HG03469 (cell line): ENCODE measurements around the gene PCF11.
"Not testable (repeated sequence)": the region's sequence is repeated elsewhere in the genome, so short reads cannot be mapped to it uniquely, and the experiment has no call there.

Experiments used
- ATAC-seq: cut with Tn5 transposase; IDR thresholded peaks from one replicate; pipeline ENCODE4 v1.9.1; 2021; ENCODE audit warnings: mild to moderate bottlenecking, moderate library complexity, moderate number of reproducible peaks; ENCODE audit not compliant: unreplicated experiment

PCF11 gene

DNA sequence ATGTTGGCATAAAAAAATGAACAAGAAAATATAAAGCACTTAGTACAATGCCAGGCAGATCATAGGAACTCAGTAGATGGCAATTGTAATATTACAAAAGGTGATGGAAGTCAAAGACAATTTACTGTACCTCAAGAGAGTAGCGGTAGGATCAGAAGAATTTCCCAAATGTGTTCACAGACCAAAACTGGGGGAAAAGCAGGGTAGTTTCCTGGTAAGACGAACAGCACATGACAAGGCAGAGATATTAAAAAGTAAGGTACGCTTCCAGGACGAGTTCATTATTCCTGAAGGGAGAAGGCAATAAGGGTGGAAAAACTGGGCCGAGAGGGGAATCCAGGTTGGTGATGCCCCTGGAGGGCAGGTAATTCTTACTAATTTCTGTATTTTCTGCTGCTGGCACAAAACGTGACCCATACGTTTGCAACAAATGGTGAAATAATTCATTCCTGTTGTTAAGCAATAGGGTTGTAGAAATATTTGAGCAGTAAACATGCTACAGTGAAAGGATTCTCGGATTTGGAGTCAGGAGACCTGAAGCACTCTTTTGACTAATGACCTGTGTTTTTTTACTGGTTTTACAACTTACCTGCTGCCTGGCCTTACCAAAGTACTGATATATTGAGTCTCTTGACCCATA, 35.8 kb downstream of the PCF11 start:
- ATAC-seq, result no peak

DNA sequence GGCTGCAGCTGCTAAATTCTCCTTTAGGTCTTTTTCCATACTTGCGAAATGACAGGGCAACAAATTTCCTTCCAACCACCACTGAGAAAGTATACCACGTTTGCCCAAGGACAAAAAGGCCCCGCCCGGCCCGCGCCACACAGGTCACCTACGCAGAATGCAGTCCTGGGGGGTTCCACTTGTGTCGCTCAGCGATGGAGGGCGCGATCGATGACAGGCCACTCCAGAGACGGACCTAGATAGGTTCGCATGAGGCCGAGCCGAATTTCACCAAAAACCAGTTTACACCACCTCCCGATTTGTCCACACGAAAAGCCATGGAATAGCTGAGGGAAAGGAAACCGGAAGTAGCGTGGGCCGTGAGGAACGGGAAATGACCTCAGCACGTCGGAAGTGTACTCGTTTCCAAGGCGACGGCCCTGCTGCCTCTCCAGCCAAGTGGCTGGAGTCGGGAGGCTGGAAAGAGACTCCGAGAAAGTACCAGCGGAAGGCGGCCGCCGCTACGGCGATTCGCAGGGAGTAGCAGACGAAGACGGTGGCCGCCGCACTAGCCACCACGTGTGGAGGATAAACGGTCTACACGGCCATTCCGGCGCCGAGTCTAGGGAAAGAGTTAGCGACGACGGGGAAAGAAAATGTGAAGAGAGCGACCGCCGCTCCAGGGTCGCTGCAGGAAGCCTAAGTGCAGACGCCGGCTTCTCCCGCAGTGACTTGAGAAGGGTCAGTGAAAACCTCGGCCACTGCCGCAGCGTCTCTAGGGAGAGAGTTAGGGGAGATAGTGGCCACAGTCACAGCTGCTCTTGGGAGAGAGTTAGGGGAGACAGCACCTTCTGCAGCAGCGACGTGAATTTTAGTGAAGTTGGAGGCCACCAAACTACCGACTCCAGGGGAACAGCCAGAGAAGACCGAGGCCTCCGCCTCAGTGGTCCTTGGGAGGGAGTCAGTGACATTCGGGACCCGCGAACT, 36.7 kb downstream of the PCF11 start, which contains the start of gene ANKRD42:
ANKRD42 (plus strand) TSS at position 398 of the 966 bp plus-strand sequence. CDS start 959 bp downstream, outside the sequence.
- peak; percentile 82 for ATAC-seq

DNA sequence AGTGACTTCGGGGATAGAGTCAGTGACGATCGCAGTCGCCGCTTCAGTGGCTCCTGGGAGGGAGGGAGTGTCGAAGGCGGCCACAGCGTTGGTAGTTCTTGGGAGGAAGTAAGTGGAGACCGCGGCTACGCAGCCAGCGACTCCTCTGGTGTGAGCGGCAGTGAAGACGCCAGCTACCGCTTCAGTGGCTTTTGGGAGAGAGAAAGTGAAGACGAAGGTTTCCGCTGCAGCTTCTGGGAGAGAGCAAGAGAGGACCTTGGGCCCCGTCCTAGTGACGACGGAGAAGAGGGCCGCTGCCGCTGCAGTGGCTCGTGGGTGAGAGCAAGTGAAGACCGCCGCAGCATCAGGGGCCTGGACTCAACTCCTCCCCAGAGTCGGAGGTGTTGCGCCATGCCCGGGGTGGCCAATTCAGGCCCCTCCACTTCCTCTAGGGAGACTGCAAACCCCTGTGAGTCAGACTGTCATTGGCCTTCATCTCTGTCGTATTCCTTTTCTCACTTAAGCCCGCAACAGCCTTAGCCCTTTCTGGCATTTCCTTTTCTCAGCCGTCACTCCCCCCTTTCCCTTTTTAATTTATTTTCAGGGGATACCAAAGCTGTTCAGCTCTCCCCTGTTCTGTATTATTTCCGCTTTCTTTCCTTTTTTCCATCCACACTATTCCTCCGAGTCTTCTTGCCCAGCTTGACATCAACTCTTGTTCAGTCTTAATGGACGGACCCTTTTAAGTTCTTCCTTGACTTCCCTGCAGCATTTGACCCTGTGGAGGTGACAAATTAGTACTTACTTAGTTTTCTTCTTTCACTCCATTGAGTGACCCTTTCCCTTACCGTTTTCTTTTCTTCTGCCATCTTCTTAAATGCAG, 37.6 kb downstream of the PCF11 start:
- ATAC-seq, result peak; percentile 38

DNA sequence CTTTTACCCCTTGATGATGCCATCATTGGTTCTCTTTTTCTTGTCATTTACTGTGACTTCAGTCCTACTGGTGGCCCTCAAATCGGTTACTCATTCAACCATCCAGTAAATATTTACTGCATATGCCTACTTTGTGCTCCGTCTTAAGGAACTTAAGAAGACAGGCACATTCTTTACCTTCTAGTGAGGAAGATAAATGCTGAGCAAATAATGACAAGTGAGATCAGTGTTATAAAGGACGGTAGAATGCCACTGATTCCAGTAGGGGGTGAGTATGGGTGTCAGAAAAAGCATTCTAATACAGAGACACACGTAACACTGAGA, 38.2 kb downstream of the PCF11 start:
- no peak for ATAC-seq

DNA sequence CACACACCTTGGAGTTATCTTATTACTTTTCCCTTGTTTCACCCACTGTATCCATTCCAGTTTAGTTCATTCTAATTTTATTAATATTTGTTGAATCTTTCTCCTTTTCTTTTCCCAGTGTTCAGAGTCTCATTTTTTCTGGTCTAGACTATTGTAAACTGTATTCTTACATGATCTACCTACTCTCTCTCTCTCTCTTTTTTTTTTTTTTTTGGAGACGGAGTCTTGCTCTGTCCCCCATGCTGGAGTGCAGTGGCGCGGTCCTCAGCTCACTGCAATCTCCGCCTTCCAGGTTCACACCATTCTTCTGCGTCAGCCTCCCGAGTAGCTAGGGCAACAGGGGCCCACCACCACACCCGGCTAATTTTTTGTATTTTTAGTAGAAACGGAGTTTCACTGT, 38.7 kb downstream of the PCF11 start:
- no peak for ATAC-seq

DNA sequence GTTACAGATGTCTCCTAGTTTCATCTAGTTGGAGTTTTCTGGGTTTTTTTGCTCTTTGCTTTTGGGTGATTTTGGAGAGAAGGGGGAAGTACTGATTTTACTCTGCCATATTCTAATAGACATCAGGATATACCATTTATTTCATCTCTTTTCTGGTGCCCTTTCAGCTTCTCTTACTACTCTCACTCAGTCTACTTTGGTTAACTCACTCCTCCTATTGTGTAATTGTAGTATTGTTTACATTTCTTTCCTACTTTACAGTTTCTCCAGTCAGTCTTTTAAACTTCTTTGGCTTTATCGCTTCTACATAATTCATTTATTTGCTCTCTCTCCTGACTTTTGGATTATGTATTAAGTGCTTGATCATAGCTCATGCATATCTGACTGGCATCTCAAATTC, 43.1 kb downstream of the PCF11 start:
- no peak for ATAC-seq

DNA sequence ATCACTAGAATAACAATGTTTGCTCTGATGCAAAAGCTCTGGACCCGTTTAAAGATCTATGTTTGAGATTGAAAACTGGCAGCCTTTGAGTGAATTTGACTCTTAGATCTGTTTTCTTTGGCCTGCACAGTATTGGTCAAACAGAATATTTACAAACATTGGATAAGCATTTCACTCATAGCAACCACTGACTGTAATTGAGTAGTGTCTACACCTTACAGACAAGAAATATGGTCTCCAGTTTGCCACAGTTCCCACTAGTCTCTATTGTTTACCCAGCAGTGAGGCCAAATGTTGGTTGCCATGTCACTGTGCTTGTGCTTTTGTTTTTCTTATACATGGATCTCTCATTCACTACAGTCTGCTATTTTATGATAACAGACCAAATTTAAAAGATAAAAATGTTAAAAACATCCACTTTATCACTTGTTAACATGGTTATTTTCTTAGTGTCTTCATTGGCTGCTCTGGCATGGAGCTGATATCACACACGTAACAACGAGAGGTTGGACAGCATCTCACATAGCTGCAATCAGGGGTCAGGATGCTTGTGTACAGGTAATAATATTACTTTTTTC, 48.8 kb downstream of the PCF11 start:
- ATAC-seq, result no peak

DNA sequence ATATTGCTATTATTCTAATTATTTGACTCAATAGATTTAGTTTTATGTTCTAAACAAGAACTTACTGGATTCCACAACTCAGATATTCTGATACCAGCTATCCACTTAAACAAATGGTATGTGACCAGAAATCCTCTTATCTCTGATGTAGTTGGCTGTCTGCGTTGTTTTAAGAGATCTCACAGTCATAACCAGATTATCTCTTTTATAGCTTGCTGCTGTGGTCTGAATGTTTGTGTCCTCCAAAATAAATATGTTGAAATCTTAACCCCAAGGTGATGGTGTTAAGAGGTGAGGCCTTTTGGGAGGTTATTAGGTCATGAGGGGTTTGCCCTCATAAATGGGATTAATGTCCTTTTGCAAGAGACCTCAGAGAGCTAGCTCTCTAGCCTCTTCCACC, 49.3 kb downstream of the PCF11 start:
- ATAC-seq, result no peak

DNA sequence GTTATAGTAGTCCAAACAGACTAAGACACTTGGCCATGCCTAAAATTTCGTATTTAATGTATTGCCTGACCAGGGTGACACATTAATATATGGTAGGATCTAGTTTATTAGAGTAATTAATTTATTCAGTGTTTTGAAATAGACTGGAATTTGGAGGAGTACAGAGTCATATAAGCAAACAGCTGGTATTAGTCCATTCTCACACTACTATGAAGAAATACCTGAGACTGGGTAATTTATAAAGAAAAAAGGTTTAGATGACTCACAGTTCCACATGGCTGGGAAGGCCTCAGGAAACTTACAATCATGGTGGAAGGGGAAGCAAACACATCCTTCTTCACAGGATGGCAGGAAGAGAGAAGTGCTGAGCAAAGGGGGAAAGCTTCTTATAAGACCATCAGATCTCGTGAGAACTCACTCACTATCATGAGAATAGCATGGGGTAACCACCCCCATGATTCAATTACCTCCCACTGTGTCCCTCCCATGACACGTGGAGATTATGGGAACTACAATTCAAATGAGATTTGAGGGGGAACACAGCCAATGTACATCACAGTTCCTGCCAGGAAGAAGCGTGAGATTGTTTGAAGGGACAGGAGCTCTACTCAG, 49.9 kb downstream of the PCF11 start:
- ATAC-seq, result not testable (repeated sequence)

DNA sequence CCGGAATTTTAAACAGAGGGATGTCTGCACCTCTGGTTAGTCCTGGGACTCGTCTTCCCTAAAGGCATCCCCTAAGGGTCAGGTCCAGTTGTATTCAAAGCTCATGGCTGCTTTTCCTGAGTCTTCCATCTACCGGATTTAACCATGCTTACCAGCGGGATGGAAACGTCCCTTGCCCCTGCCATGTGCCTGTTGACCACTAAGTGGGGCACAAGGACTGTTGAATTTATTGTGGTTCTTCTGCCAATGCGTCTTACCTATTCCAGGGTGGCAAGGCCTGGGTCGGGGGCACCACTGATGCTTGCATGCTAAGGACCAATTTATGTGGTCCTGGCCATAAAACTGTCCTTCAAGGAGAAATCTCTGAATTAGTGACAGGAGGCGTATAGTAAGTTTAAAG, 62.2 kb downstream of the PCF11 start:
- ATAC-seq, result no peak

DNA sequence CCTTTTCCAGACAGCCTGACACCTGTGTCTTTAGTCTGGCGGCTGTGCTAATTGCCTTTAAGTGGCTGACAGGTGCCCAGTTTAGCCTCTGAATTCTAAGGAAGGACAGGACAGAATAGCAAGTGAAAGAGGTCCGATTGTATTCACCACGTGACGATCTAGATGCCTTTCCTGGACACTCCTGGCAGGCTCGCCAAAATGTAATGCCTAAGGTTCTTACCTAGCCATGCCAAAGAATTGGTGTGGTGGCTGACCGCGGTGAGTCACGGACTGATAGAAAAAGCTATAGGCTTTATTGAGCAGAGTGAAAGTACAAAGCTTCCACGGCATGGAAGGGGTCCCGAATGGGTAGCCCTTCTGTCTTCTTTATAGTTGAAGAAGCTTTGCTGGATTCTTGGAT, 63.3 kb downstream of the PCF11 start:
- no peak for ATAC-seq

DNA sequence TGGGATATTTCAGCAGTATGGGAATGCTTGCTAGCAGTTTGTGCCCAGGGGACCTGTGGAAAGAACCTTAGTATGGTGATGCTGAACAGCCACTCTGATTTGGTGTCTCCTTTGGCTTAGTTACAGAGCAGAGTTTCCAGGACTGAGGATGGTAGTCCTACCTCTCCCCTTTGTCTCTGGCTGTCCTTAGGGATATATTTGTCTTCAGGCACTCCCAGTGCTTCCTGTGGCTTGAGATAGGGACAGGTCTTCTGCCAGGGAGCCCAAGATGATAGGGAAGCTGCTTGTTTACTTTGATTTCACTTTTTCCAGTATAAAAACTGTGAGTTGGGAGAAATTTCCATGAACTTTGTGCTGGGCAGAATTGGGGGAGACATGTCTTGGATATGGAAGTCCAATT, 64.8 kb downstream of the PCF11 start:
- ATAC-seq, result no peak

DNA sequence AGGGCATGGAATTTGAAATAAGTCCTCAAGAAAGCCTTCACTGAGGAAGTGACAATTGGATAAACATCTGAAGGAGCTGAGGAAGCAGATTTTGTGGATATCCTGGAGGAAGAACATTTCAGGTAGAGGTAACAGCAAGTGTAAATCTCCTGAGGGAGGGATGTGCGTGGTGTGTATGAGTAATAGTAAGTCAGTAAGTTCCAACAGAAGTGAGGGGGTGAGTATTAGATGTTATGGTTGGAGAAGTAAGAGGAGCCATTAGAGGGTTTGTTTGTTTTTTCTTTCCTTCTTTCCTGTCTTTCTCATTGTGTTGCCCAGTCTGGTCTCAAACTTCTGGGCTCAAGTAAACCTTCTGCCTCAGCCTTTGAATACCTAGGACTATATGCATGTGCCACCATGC, 65.6 kb downstream of the PCF11 start:
- ATAC-seq, result no peak

DNA sequence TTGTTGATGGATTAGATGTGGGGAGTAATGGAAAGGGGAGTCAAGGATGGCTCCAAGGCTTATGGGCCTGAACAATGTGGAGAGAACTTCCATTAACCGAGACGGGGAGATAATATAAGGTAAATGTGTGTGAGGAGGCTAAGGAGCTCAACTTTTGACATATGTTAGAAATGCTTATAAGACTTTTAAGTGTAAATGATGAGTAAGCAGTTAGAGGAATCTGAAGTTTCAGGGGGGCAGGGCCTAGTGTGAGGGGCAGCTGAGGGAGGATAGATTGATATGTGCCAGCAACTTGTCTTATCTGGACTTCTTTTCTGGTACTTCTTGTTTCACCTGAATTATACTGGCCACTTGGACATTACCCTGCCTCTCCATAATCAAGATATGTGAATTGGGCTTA, 66.5 kb downstream of the PCF11 start:
- ATAC-seq, result no peak

DNA sequence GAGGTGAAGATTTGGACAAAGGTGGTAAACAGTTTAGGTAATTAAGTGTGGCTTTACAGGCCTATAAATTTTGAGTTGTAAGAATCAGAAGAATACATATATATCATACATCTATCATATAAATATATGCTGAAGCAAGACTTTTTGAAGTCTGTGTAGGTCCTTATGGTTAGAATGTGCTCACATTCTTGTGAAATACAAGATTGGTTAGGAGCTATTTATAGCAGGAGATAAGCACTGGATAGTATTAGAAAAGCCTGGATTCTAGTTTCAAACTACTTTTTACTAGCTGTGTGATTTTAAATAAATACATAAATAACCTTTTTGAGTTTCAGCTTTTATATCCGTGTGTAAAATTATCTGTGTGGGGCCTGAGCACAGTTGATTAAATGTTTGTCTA, 78.9 kb downstream of the PCF11 start:
- ATAC-seq, result no peak
